Kidney (tissue), 14 donors: ENCODE measurements around the gene FYCO1. TPM values are rescaled to one million over a fixed set of nuclear protein-coding genes. Genes with fewer than 3 reads are reported as not detected.

Source experiments
- DNase-seq, 5 donors: peaks; one replicate each; pipeline ENCODE4 v3.0.0-alpha.2; 2013 to 2020
- FAIRE-seq: peaks from 2 replicates; lab custom pipeline; 2012; peaks lifted over from hg19 to GRCh38; lab: Jason Lieb, UNC
- H3K27ac ChIP-seq, 2 donors: one replicate each; pipeline ENCODE4 v1.7.0; 2013; ENCODE audit warnings: low read depth in 2 of 2, low read length in 2 of 2, inconsistent platforms in 1 of 2
- H3K27me3 ChIP-seq: one replicate; pipeline ENCODE4 v1.7.1; 2013; ENCODE audit warnings: low read length, inconsistent platforms; ENCODE audit not compliant: control insufficient read depth, insufficient read depth
- H3K36me3 ChIP-seq, 3 donors: one replicate each; pipeline versions ENCODE4 v1.7.0 to v1.7.1; 2013; ENCODE audit warnings: low read length in 3 of 3, control low read depth in 1 of 3, inconsistent platforms in 1 of 3; ENCODE audit not compliant: insufficient read depth in 3 of 3, control insufficient read depth in 2 of 3
- H3K4me1 ChIP-seq, 3 donors: one replicate each; pipeline versions ENCODE4 v1.7.0 to v1.7.1; 2013; ENCODE audit warnings: low read length in 3 of 3, inconsistent platforms in 1 of 3, low read depth in 1 of 3; ENCODE audit not compliant: control insufficient read depth in 2 of 3, insufficient read depth in 2 of 3
- H3K4me3 ChIP-seq, 3 donors: one replicate each; pipeline versions ENCODE4 v1.7.0 to v1.8.1; 2013; ENCODE audit warnings: low read length in 3 of 3, control low read depth in 1 of 3, inconsistent platforms in 1 of 3
- H3K9ac ChIP-seq, 3 donors: one replicate each; pipeline versions ENCODE4 v1.7.0 to v1.7.1; 2013; ENCODE audit warnings: low read length in 3 of 3, control low read depth in 1 of 3, inconsistent platforms in 1 of 3
- H3K9me3 ChIP-seq, 3 donors: one replicate each; pipeline versions ENCODE4 v1.7.0 to v1.7.1; 2013; ENCODE audit warnings: low read length in 3 of 3, control low read depth in 1 of 3, inconsistent platforms in 1 of 3; ENCODE audit not compliant: control insufficient read depth in 2 of 3, insufficient read depth in 1 of 3
- CTCF ChIP-seq: IDR thresholded peaks from 3 replicates; pipeline ENCODE4 v1.5.1; 2012; ENCODE audit warnings: mild to moderate bottlenecking, moderate library complexity, borderline replicate concordance; ENCODE audit not compliant: insufficient read depth; ENCODE audit errors: extremely low read depth
- intact Hi-C: fragments of 100-400 bp; cut with DNase I; formaldehyde crosslinking; loops from one replicate; pipeline ENCODE4 v1.11.1; 2022
- polyA plus RNA-seq: library from polyadenylated mRNA; stranded (reverse); fragments of 350-450 nt; fragmentation: Illumina TruSeq; extraction: RNeasy Lipid Tissue Mini Kit (QIAGEN cat#74804); gene quantifications from one replicate; pipeline ENCODE4 v1.2.3, GENCODE V29; 2014; ENCODE audit warnings: low read depth, low replicate concordance; ENCODE audit not compliant: insufficient read depth
- total RNA-seq: library from RNA; stranded (reverse); fragmentation: NEBNext Ultra II Directional; extraction: Animal tissue kit (Norgen Biotek cat#: 25700); gene quantifications from one replicate; pipeline ENCODE4 v1.2.1, GENCODE V29; 2021
- donor health status: control.
- donor health status: control.
- donor health status: control.
- donor health status: control.
- donor health status: control.
- donor health status: DM: yes; HTN: yes; CAD: no.
- donor health status: Normal renal cell carcinoma (clear cell type).

FYCO1 gene
- total and polyA plus RNA-seq, 2 donors from 2014 or later: 11.1 to 39.1 TPM

DNA sequence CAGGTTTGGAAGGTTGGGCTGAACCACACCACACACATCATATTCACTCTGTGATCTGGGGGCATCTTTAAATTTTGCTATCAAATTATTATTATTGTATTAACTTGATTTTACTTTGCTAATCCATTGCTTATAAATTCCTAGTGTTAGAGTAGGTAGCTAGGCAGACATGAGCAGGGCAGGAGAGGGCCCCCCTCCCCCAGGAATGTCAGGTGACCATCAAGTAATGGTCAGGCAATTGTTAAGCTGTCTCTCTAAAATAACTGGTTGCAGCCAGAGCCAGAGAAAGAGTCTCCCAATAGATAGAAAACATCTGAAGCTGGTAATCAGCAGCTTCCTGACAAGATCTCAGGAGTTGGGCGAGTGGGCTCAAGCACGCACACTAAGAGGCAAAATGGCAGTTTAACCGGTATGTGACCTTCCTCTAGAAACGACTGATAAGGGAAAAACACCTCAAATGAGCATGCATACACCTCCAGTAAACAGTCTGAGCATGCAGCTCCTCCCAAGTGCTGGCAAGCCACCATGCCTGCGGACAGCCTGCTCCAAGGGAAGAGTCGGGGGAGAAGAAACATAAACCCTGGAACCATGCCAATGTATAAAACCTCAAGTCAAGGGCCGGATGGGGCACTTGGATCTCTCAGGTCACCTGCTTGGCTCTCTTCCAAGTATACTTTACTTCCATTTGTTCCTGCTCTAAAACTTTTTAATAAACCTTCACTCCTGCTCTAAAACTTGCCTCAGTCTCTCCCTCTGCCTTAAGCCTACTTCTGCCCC lies 55.4 kb downstream of the FYCO1 start:
- H3K9ac ChIP-seq: no peak overlapping the region
- no peak overlapping the region for H3K4me3 ChIP-seq
- DNase-seq (no peak), FAIRE-seq (no peak)
- H3K9me3 ChIP-seq: no peaks in the 10 kb centered on the region
- H3K27me3 ChIP-seq: no peaks in the 10 kb centered on the region
- H3K36me3 ChIP-seq: peaks cover 0 to 17% (median 14%) of the 10 kb centered on the region in 3 donors
- no peak for TF ChIP-seq CTCF
- H3K4me1 ChIP-seq: peaks cover 0 to 9% (median 6%) of the 10 kb centered on the region in 3 donors
- intact Hi-C loops: loop anchor here (5.0 to 10.0 kb wide), 2 partner anchors 137 to 435 kb away; partner anchors contain the start of gene CCR5
- no peak overlapping the region for H3K27ac ChIP-seq

DNA sequence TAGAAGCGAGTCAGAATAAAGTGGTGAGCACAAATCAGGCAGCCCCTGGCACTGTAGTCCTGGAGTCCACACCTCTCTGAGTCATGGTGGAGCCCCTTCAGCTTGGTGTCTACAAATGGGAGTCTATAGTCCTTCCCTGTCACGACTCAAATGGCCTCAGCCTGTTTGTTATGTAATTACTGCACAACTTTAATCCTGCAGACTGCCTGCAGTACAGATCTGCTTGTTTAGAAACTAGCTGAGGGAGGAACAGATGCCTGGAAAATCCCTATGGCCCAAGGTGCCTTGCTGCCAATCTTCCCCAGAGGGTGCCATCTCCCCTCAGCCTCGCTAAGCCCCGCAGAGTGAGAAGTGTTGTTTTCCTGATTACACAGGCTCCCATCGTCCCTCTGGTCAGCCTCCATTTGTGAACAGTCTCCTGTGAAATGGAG lies 56.3 kb downstream of the FYCO1 start:
- TF ChIP-seq CTCF: no peak
- peak overlapping the region in 1 of 3 donors; percentile 36 for H3K9ac ChIP-seq
- intact Hi-C loops: no loop called here
- no peaks in the 10 kb centered on the region for H3K9me3 ChIP-seq
- H3K36me3 ChIP-seq: peaks cover 0 to 22% (median 17%) of the 10 kb centered on the region in 3 donors
- DNase-seq: no peak
- FAIRE-seq: no peak
- no peak overlapping the region for H3K4me3 ChIP-seq
- H3K27me3 ChIP-seq: no peaks in the 10 kb centered on the region
- H3K4me1 ChIP-seq: peaks cover 0 to 9% (median 6%) of the 10 kb centered on the region in 3 donors
- H3K27ac ChIP-seq: no peak overlapping the region

GRCh38 chr3:45938864-45939263 lies 56.8 kb downstream of the FYCO1 start:
- TF ChIP-seq CTCF: peak; percentile 89
- Histone ChIP-seq H3K36me3 (peaks cover 0 to 22% (median 19%) of the 10 kb centered on the region in 3 donors), H3K4me3 (no peak overlapping the region), H3K9ac (peak overlapping the region in 1 of 3 donors; percentile 36), H3K27ac (no peak overlapping the region), H3K9me3 (no peaks in the 10 kb centered on the region), H3K27me3 (no peaks in the 10 kb centered on the region), H3K4me1 (peaks cover 0 to 9% (median 6%) of the 10 kb centered on the region in 3 donors)
- FAIRE-seq (no peak), DNase-seq (peak; percentile 82 to 93 (median 89))
- intact Hi-C loops: no loop called here
